ENCODE measurements around the gene SLC37A3.

GRCh38 chr7:140295224-140295738 lies 103.0 kb downstream of the SLC37A3 start:
- no peak for TF ChIP-seq CTCF (conservative IDR thresholded peaks at IDR 0.05 in 1 of 2, IDR thresholded peaks at IDR 0.05 in 1 of 2; ENCODE audit: low read depth in 1 of 2, low read length in 2 of 2)
- no peak for TF ChIP-seq EZH2 (IDR thresholded peaks at IDR 0.05; ENCODE audit: low read length, missing control alignments)
